Measurements from ENCODE around the gene EXOC4. TPM values are rescaled to one million over a fixed set of nuclear protein-coding genes. Genes with fewer than 3 reads are reported as not detected.

The EXOC4 gene
- polyA plus RNA-seq, 2 donors: 11.1 to 19.0 TPM

DNA sequence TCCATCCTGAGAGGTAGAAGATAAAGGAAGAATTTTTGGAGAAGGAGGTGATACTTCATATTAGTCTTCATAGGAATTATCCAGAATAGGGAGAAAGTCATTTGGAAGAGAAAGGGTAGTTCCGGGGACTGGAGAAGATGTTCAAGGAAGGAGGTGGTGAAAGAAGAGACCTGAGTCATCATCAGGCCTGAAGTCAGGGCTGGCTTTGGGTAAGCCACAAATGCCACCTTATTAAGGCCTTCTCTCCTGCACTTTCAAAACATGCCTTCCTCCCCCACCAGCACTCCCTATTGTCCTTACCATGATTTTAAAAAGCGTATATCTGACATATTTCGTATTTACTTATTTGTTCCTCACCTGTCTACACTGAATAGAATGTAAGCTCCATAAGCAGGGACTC lies 762.1 kb downstream of the EXOC4 start:
- Histone ChIP-seq H3K27ac (ENCODE audit: low read depth in 2 of 2, low read length in 1 of 2) (no peak overlapping the region), H3K4me1 (ENCODE audit: control insufficient read depth in 2 of 2, insufficient read depth in 2 of 2, low read length in 1 of 2) (no peaks in the 10 kb centered on the region), H3K4me3 (ENCODE audit: low read depth in 1 of 2, low read length in 2 of 2) (no peak overlapping the region), H3K27me3 (ENCODE audit: control insufficient read depth in 1 of 2, insufficient read depth in 2 of 2, low read length in 2 of 2) (no peaks in the 10 kb centered on the region), H3K9me3 (ENCODE audit: control insufficient read depth in 2 of 2, insufficient read depth in 1 of 2, low read depth in 1 of 2, low read length in 1 of 2) (no peaks in the 10 kb centered on the region), H3K36me3 (ENCODE audit: control insufficient read depth in 2 of 2, insufficient read depth in 2 of 2, low read length in 1 of 2) (no peaks in the 10 kb centered on the region)
- 94 to 96% methylated on average over 3 of the region's 3 CpGs for WGBS, 2 donors

DNA sequence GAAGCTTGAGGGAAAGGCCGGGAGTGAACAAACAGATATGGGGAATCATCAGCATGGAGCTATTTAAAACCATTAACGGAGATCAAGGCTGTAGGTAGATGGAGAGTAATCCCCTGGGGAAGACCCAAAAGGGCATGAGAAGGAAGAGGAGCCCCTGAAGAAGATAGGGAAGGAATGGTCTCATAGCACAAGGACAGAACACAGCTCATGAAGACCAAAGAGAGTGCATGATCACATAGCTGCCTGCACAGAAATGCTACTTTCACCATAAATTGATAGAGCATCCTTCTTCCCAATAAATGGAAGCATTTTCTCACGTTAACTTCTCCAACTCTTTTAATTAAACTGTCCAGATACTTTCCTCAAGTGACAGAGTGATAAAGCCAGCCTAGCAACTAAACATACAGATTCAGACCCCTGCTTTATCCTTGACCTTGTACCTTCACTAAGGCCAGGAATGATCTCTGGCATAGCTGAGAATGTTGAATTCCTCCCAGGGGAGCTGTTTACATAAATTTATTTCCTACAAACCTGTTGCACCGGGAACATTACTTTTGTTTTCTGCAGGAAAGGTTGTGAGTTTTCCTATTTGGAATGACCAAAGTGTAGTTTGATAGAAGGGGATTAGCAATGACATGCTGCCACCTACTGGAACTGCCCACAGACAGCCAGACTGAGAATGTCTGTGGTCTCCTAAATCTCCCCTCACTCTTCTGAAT lies 763.5 kb downstream of the EXOC4 start:
- WGBS, 2 donors: 55 to 58% methylated on average over 4 of the region's 4 CpGs

DNA sequence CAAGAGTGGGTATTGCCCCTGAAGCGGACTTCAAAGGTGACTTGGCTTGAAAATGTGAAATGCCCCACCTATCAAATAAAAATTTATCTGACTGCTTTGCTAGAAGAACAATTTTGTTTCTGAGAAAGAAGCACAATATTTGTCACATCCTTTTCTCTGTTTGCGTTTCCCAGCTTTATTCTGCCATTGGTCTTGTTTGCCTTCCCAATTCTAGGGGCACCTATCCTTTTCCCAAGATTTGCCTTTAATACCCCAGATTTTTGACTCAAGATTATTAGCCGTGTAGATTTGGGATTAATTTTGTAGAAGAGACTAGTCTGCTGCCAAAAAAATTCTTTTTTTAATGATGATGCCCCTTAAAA lies 764.0 kb downstream of the EXOC4 start:
- Histone ChIP-seq H3K27me3 (ENCODE audit: control insufficient read depth in 1 of 2, insufficient read depth in 2 of 2, low read length in 2 of 2) (no peaks in the 10 kb centered on the region), H3K4me1 (ENCODE audit: control insufficient read depth in 2 of 2, insufficient read depth in 2 of 2, low read length in 1 of 2) (no peaks in the 10 kb centered on the region), H3K4me3 (ENCODE audit: low read depth in 1 of 2, low read length in 2 of 2) (no peak overlapping the region), H3K36me3 (ENCODE audit: control insufficient read depth in 2 of 2, insufficient read depth in 2 of 2, low read length in 1 of 2) (no peaks in the 10 kb centered on the region), H3K27ac (ENCODE audit: low read depth in 2 of 2, low read length in 1 of 2) (no peak overlapping the region), H3K9me3 (ENCODE audit: control insufficient read depth in 2 of 2, insufficient read depth in 1 of 2, low read depth in 1 of 2, low read length in 1 of 2) (no peaks in the 10 kb centered on the region)
- WGBS, 2 donors: 78 to 88% methylated on average over 3 of the region's 3 CpGs

More for the DNA sequence above, 763.5 kb downstream of the EXOC4 start:
- no peaks in the 10 kb centered on the region for H3K36me3 ChIP-seq (ENCODE audit: control insufficient read depth in 2 of 2, insufficient read depth in 2 of 2, low read length in 1 of 2)
- H3K27me3 ChIP-seq (ENCODE audit: control insufficient read depth in 1 of 2, insufficient read depth in 2 of 2, low read length in 2 of 2): no peaks in the 10 kb centered on the region
- H3K27ac ChIP-seq (ENCODE audit: low read depth in 2 of 2, low read length in 1 of 2): no peak overlapping the region
- no peak overlapping the region for H3K4me3 ChIP-seq (ENCODE audit: low read depth in 1 of 2, low read length in 2 of 2)
- no peaks in the 10 kb centered on the region for H3K9me3 ChIP-seq (ENCODE audit: control insufficient read depth in 2 of 2, insufficient read depth in 1 of 2, low read depth in 1 of 2, low read length in 1 of 2)
- no peaks in the 10 kb centered on the region for H3K4me1 ChIP-seq (ENCODE audit: control insufficient read depth in 2 of 2, insufficient read depth in 2 of 2, low read length in 1 of 2)

DNA sequence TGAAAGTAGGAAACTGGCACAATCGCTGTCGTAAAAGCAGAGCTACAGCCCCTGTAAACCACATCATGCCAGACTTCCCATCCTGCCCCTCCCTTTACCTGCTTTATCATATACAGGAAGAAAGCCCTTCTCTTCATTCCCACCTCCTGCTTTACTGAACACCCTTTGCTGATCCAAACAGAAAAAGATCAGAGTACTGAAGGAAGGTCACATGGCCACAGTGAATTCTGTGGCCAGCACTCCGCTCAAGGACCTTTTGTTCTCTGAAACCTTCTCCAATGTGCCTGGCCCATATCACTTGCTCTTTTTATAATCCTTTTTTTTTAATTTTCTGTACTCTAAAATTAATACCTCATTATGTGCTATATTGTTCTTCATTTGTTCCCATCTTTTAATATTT lies 765.4 kb downstream of the EXOC4 start:
- 90 to 94% methylated on average over 3 of the region's 3 CpGs for WGBS, 2 donors
- Histone ChIP-seq H3K27ac (ENCODE audit: low read depth in 2 of 2, low read length in 1 of 2) (no peak overlapping the region), H3K4me3 (ENCODE audit: low read depth in 1 of 2, low read length in 2 of 2) (no peak overlapping the region), H3K9me3 (ENCODE audit: control insufficient read depth in 2 of 2, insufficient read depth in 1 of 2, low read depth in 1 of 2, low read length in 1 of 2) (no peaks in the 10 kb centered on the region), H3K27me3 (ENCODE audit: control insufficient read depth in 1 of 2, insufficient read depth in 2 of 2, low read length in 2 of 2) (no peaks in the 10 kb centered on the region), H3K36me3 (ENCODE audit: control insufficient read depth in 2 of 2, insufficient read depth in 2 of 2, low read length in 1 of 2) (no peaks in the 10 kb centered on the region), H3K4me1 (ENCODE audit: control insufficient read depth in 2 of 2, insufficient read depth in 2 of 2, low read length in 1 of 2) (no peaks in the 10 kb centered on the region)

DNA sequence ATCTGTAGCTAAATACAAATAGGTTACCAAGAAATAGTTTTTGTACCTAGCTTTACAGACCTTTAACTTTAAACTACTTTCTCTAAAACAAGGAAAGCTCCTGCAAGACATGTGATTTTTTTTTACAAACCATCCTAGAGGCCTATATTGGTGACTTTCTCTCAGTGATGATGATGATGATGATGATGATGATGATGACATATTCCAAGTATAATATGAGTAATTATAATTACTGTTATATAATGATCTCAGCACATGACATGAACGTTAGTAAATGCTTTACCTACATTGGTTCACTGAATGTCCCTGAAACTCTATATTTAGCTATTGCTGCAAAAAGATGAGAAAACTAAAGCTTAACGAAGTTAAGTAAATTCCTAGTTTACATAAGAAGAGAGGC lies 766.4 kb downstream of the EXOC4 start:
- 74 to 76% methylated on average over 2 of the region's 2 CpGs for WGBS, 2 donors
- H3K27ac ChIP-seq (ENCODE audit: low read depth in 2 of 2, low read length in 1 of 2): no peak overlapping the region
- H3K4me1 ChIP-seq (ENCODE audit: control insufficient read depth in 2 of 2, insufficient read depth in 2 of 2, low read length in 1 of 2): no peaks in the 10 kb centered on the region
- no peaks in the 10 kb centered on the region for H3K9me3 ChIP-seq (ENCODE audit: control insufficient read depth in 2 of 2, insufficient read depth in 1 of 2, low read depth in 1 of 2, low read length in 1 of 2)
- H3K4me3 ChIP-seq (ENCODE audit: low read depth in 1 of 2, low read length in 2 of 2): no peak overlapping the region
- H3K27me3 ChIP-seq (ENCODE audit: control insufficient read depth in 1 of 2, insufficient read depth in 2 of 2, low read length in 2 of 2): no peaks in the 10 kb centered on the region
- H3K36me3 ChIP-seq (ENCODE audit: control insufficient read depth in 2 of 2, insufficient read depth in 2 of 2, low read length in 1 of 2): no peaks in the 10 kb centered on the region

DNA sequence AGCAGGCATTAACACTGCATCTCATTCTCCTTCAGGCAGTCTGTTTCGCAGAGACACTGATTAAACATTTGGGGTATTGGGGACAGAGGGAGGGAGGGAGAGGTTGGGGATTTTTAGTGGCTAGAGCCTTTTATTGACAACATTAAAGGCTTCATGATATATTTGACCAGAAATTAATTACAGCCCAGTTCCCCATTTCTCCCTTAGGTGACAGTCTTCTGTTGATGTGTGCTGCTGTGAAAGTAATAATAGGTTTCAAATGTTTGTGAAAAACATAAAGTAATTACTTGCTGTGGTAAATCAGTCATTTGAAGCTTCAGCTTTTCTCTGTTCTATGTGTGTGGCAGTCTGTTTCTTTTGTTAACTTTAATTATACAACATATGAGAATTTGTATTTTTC lies 769.0 kb downstream of the EXOC4 start:
- H3K27ac ChIP-seq (ENCODE audit: low read depth in 2 of 2, low read length in 1 of 2): no peak overlapping the region
- H3K9me3 ChIP-seq (ENCODE audit: control insufficient read depth in 2 of 2, insufficient read depth in 1 of 2, low read depth in 1 of 2, low read length in 1 of 2): no peaks in the 10 kb centered on the region
- no peaks in the 10 kb centered on the region for H3K36me3 ChIP-seq (ENCODE audit: control insufficient read depth in 2 of 2, insufficient read depth in 2 of 2, low read length in 1 of 2)
- H3K27me3 ChIP-seq (ENCODE audit: control insufficient read depth in 1 of 2, insufficient read depth in 2 of 2, low read length in 2 of 2): no peaks in the 10 kb centered on the region
- 94% methylated on average over 1 of the region's 1 CpG for WGBS, 2 donors
- no peak overlapping the region for H3K4me3 ChIP-seq (ENCODE audit: low read depth in 1 of 2, low read length in 2 of 2)
- no peaks in the 10 kb centered on the region for H3K4me1 ChIP-seq (ENCODE audit: control insufficient read depth in 2 of 2, insufficient read depth in 2 of 2, low read length in 1 of 2)

DNA sequence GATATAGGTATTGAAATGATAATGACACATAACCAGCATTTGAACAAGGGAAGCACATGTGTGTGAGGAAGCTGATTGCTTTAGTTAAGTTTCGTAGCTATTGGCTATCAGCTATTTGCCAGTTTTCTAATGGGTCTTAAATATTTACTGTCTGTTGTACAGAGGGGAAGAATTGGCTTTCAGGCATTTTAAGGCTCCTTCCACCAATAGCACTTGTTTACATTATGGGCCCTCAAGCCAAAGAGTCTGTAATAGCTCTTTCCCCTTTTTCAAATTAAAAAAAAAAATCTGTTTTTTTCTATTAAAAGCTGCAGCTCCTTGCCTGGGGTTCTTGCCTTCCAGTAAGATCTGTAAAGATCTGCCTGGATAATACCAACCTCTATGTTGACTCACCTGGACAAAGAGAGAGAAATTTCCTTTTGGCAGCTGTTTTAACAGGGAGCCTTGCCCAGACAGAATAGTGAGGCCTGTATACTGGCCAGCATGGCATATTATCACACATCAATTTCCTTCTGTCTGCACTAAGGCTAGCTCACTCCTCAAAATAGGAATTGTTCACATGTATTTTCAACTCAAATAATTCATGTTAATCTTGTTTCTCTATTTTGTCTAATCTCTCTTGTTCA lies 769.5 kb downstream of the EXOC4 start:
- Histone ChIP-seq H3K4me3 (ENCODE audit: low read depth in 1 of 2, low read length in 2 of 2) (no peak overlapping the region), H3K9me3 (ENCODE audit: control insufficient read depth in 2 of 2, insufficient read depth in 1 of 2, low read depth in 1 of 2, low read length in 1 of 2) (no peaks in the 10 kb centered on the region), H3K36me3 (ENCODE audit: control insufficient read depth in 2 of 2, insufficient read depth in 2 of 2, low read length in 1 of 2) (no peaks in the 10 kb centered on the region), H3K27ac (ENCODE audit: low read depth in 2 of 2, low read length in 1 of 2) (no peak overlapping the region), H3K4me1 (ENCODE audit: control insufficient read depth in 2 of 2, insufficient read depth in 2 of 2, low read length in 1 of 2) (no peaks in the 10 kb centered on the region), H3K27me3 (ENCODE audit: control insufficient read depth in 1 of 2, insufficient read depth in 2 of 2, low read length in 2 of 2) (no peaks in the 10 kb centered on the region)
- whole genome bisulfite sequencing, 2 donors: 49 to 65% methylated on average over 1 of the region's 1 CpG

DNA sequence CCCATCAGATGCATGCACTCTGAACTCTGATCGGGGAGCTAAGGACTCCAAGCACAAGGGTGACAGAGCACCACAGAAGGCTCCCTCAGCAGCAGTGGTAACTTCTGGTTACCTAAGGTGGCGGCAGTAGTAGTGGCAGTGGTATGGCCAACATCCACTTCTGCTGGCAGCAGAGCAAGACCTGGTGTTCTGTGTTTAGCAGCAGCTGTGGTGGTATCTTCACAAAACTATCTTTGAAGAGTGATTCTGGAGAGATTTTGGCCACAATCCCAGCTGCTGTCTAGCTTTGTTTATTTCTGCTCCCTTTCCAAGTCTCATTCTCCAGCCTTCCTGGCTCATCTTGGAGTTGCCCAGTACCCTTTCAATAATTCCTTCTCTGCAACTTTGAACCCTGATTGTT lies 771.9 kb downstream of the EXOC4 start:
- Histone ChIP-seq H3K27me3 (ENCODE audit: control insufficient read depth in 1 of 2, insufficient read depth in 2 of 2, low read length in 2 of 2) (no peaks in the 10 kb centered on the region), H3K9me3 (ENCODE audit: control insufficient read depth in 2 of 2, insufficient read depth in 1 of 2, low read depth in 1 of 2, low read length in 1 of 2) (no peaks in the 10 kb centered on the region), H3K4me3 (ENCODE audit: low read depth in 1 of 2, low read length in 2 of 2) (no peak overlapping the region), H3K27ac (ENCODE audit: low read depth in 2 of 2, low read length in 1 of 2) (no peak overlapping the region), H3K36me3 (ENCODE audit: control insufficient read depth in 2 of 2, insufficient read depth in 2 of 2, low read length in 1 of 2) (no peaks in the 10 kb centered on the region), H3K4me1 (ENCODE audit: control insufficient read depth in 2 of 2, insufficient read depth in 2 of 2, low read length in 1 of 2) (no peaks in the 10 kb centered on the region)
- 81% methylated on average over 2 of the region's 2 CpGs for WGBS, 2 donors

DNA sequence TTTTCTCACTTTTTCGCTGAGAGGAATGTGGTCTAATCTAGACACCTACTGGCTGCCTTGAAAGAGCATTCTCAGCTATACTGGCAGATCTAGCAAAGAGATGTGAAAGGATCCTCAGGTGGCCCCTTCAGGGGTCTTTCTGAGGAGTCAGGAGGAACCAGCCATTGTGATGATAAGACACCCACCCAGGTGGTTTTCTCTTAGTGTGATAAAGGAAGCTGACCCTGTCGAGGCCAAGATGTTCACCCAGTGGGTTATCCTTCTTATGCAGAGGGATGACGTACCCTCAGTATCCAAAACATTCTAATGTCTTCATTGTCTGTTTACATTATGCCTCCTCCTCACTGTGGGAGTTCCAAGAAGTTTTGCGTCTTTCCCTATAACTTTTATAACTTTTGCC lies 776.0 kb downstream of the EXOC4 start:
- Histone ChIP-seq H3K4me3 (ENCODE audit: low read depth in 1 of 2, low read length in 2 of 2) (no peak overlapping the region), H3K27me3 (ENCODE audit: control insufficient read depth in 1 of 2, insufficient read depth in 2 of 2, low read length in 2 of 2) (no peaks in the 10 kb centered on the region), H3K9me3 (ENCODE audit: control insufficient read depth in 2 of 2, insufficient read depth in 1 of 2, low read depth in 1 of 2, low read length in 1 of 2) (no peaks in the 10 kb centered on the region), H3K27ac (ENCODE audit: low read depth in 2 of 2, low read length in 1 of 2) (no peak overlapping the region), H3K36me3 (ENCODE audit: control insufficient read depth in 2 of 2, insufficient read depth in 2 of 2, low read length in 1 of 2) (no peaks in the 10 kb centered on the region), H3K4me1 (ENCODE audit: control insufficient read depth in 2 of 2, insufficient read depth in 2 of 2, low read length in 1 of 2) (no peaks in the 10 kb centered on the region)
- 91 to 95% methylated on average over 4 of the region's 4 CpGs for WGBS, 2 donors

DNA sequence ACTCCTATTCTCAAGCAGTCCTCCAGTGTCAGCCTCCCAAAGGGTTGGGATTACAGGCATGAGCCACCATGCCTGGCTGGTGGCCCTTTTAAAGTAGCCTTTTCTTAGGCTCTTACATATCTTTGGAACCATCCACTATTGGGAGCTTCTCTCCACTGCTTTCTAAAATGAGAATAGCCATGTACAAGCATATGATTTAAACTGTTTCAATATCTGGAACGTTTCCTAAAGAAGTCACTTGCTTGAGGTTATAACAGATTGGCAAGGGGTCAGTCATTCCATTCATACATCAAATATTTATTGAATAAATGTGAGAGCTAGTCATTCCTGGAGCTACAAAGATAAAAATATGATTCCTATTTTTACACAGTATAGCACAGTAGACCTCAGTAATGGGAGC lies 776.9 kb downstream of the EXOC4 start:
- Histone ChIP-seq H3K27ac (ENCODE audit: low read depth in 2 of 2, low read length in 1 of 2) (no peak overlapping the region), H3K9me3 (ENCODE audit: control insufficient read depth in 2 of 2, insufficient read depth in 1 of 2, low read depth in 1 of 2, low read length in 1 of 2) (no peaks in the 10 kb centered on the region), H3K36me3 (ENCODE audit: control insufficient read depth in 2 of 2, insufficient read depth in 2 of 2, low read length in 1 of 2) (no peaks in the 10 kb centered on the region), H3K27me3 (ENCODE audit: control insufficient read depth in 1 of 2, insufficient read depth in 2 of 2, low read length in 2 of 2) (no peaks in the 10 kb centered on the region), H3K4me1 (ENCODE audit: control insufficient read depth in 2 of 2, insufficient read depth in 2 of 2, low read length in 1 of 2) (no peaks in the 10 kb centered on the region), H3K4me3 (ENCODE audit: low read depth in 1 of 2, low read length in 2 of 2) (no peak overlapping the region)
- 64 to 68% methylated on average over 1 of the region's 1 CpG for WGBS, 2 donors
